GM19438 (cell line): ENCODE measurements around the gene OLFM3.

Experiments used
- ATAC-seq: cut with Tn5 transposase; IDR thresholded peaks from one replicate; pipeline ENCODE4 v1.9.1; 2021; ENCODE audit warnings: low read depth; ENCODE audit not compliant: unreplicated experiment

Gene OLFM3

DNA sequence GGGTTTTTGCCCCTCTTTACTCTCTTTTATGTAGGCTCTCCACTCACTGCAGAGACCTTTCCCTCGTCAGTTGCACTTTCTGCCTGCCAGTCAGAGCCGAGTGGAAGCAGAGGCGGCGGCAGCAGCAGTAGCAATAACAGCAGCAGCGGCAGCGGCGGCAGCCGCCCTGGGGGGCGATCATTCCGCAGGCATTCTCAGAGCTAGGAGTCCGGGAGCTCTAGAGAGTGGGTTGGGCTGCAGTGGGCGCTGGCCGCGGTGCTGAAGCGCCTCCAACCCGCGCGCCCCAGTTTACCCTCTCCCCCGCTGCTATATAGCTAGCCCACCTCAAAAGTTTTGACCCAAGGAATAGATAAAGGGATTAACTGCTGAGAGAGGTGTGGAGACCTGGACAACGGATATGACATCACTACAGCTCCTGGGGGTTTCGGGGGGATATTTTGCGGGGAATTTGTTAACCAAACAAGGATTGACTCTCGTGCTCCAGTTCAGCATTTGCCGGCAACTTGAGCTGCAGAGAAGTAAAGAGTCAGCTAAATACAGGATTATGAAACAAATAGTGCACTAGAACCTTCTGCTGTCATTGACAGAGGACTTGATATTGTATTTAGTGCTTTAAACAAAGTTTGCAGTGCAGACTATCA is at the start of gene OLFM3:
OLFM3 (minus strand) TSS at position 102 of the 641 bp plus-strand sequence.
- ATAC-seq, result no peak

DNA sequence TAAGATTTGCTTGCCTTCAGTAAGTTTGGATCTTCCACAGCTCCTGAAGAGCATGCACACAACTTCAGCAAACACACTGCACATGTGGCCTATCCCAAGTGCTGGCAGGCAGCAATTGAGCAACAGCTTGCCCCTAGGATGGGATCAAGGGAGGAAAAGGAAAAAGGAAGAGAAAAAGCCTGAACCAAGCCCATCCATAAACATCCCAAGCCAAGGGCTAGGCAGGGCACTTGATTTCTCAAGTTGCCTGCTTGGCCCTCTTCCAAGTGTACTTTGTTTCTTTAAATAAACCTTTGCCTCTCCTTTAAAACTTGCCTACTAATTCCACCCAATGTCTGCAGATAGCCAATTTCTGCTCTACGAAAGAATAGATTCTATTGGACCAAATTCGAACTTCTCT is 49.0 kb upstream of the OLFM3 start:
- ATAC-seq, result no peak

DNA sequence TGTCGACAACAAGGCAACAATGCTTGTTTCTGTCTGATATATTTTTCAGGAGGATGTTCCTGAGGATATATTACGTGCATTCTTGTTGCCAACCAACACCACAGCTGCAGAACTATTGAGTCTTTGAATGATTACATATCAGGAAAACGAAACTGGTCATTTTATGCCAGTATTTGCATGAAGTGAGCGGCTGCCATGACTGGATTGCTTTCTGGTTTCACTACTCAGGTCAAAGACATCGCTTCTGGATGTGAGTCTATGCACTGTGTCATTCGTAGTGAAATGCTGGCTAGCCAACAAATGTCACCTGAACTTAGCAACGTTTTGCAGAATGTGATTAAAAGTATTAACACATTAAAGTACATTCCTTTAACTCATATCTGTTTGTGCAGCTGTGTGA is 35.8 kb upstream of the OLFM3 start:
- no peak for ATAC-seq

DNA sequence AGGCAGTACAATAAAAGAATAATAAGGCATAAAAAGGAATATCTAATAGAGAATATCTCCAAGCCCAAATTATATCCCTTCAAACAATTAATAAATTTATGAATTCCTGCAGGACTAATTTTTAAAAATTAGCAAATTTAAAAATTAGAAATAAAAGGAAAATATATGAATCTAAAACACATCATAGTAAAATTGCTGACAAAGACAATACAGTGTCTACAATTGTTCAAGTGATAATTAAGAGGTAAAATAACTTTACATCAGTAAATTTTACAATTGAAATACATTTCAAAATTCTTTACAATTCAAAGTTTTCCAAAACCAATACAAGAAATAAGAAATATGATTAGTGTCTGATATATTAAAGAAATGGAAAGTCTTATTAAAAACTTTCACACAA is 22.8 kb upstream of the OLFM3 start:
- ATAC-seq, result no peak

DNA sequence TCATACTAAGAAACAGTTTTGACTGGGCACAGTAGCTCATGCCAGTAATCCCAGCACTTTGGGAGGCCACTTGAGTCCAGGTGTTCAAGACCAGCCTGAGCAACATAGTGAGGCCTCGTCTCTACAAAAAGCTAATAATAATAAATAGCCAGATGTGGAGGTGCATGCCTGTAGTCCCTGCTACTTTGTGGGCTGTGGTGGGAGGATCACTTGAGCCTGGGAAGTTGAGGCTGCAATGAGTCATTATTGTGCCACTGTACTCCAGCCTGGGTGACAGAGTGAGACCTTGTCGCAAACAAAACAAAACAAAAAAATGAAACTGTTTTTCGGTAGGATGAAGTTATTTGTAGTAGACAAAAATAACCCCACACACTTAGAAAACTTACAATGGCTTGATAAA is 19.0 kb upstream of the OLFM3 start:
- no peak for ATAC-seq

DNA sequence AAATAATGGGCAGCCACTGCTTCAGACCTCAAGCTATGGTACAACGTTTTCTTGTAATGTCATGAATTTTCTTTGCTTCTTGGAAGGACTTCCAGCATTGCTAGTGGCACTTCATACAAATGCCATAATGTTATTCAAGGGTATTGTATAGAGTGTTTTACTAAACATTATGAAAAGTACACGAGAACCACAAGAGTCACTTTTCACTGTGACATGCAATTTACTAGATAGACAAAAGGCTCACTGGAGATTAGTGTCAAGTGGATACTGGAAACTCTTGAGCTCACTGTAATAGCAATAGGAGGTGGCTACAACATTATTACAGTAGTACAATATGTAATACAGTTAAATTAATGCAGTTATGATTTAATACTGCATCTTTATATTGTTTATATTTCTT is 5.3 kb upstream of the OLFM3 start:
- no peak for ATAC-seq

DNA sequence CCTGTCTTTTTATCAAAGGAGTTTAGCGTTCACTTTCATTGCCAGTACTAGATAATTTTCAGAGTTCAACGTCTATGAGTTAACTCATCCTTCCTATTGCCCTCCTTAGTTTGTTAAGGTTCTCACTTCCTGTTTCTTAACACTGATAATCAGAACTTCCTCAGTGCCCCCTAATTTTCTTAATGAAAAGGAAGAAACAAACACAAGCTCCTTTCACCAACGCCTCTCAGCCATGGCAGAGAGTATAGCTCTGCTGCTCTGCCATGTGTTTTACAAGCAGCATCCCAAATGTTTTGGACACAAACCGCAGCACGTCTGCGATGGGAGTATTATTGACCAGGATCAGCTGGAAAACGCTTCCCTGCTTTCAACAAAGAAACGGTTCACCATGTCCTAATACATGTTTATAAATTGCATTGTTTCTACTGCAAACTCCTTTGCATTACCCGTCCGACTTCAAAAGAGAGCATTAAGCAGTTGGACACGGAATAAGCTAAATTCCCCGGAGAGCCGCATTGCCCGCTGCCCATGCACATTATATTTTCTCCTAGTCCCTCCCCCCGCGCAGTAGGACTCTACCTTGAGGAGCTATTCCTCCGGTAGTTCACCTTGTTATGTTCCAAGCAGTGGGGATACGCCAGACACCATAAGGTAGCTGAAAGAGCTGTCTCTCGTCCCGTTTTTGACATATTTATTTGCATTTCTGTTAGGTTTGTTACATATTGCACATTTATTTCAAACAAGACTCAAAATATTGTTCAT is 561 bp downstream of the OLFM3 start:
- ATAC-seq, result no peak

DNA sequence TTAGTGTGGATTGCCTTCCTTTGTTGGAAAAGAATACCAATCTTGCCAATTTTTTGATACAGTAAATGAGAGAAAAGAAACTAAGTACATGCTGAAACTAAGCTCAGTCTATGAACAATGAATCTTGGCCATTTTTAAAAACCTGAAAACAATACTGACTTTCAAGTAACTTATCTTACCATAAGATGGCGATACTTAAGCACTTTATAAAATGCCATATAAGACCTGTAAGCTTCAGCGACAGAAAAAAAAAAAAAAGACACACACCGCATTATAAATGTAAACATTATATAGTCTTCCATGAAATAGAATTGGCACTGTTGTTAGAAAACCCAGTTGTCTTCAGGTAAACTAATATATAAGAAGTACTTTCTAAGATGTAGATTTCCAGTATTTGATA is 3.0 kb downstream of the OLFM3 start:
- ATAC-seq, result no peak

DNA sequence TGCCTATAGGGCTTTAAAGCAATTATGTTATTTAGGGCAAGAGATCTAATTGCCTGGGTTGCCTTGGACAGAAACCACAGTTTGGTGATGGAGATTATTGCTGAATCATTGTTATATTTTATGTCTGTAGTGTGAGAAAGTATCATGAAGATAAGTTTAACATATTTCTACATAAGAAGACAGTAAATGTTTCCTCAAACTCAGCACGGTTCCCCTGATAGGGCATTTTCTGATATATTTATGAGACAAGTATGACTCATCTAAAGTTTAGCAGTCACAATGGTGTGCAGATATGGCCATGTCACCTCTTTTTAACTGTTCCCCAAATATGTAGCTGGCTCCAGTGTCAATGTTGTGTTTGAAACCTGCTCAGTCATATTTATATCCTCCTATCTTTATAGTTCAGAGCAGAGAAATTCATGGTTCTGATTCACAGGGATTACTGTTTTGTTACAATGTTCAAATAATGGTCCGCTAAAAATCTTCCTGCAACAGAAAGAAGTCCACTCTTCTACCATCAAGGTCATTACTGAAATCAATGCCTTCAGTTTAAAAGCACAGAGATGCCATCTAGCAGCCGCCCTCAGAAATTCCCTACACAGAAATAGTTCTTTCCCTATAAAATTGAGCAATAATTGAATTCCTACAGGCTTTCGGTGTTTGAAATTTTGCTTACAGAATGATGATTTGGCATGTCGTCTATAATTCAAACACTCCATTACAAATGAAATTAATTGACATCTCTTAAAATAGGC is 3.7 kb downstream of the OLFM3 start:
- ATAC-seq, result no peak

DNA sequence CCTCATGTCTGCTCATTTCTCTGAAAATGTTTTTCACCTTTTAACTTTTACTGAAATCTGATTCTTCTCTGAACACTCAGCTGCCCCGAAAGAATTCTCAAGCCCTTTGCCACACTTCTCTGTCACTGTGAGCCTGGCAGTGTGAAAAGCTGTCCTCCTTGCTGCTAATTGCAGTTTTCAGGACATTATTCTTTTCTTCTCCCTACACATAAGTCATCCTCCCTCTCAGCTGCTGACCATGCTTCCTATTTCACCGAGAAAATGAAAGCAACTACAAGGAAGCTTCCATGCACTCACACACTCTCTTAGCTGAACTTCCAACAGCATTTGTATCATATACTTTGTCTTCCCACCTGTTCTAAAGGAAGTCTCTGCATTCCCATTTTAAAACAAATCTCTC is 15.8 kb downstream of the OLFM3 start:
- ATAC-seq, result no peak

DNA sequence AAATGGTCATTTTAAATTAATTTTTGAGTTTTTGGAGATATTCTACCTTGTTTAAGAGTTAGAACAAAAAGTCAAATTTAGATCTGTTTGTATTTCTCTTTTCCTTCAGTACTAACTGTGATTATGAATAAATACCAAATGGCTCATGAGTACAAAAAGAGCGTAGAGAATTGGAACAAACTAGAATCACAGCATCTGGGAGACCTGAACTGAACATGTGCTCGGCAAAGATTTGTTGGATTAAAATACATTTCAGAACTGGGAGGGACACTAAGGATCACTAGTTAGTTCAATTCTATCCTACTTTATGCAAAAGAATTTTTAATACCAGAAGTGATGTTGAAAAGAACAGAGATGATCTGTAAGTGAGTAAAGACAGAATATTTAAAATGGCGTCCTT is 19.5 kb downstream of the OLFM3 start:
- ATAC-seq, result no peak

DNA sequence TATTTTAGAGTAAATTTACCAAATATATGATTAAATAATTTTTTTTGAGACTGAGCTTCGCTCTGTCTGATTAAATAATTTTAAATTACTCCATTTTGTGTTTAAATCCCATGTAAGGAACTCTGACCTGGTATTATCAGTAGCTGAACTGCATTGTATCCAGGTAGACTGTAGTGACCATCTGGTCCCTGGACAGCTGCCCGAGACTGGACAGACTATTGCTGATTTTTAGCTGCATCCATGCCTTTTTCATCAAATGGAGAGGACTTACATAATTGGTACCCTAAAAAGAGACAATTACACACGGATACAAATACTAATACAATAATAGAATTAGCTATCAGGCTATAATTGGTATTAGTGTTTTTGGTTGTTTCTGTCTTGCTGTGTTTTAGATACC is 20.6 kb downstream of the OLFM3 start:
- no peak for ATAC-seq

DNA sequence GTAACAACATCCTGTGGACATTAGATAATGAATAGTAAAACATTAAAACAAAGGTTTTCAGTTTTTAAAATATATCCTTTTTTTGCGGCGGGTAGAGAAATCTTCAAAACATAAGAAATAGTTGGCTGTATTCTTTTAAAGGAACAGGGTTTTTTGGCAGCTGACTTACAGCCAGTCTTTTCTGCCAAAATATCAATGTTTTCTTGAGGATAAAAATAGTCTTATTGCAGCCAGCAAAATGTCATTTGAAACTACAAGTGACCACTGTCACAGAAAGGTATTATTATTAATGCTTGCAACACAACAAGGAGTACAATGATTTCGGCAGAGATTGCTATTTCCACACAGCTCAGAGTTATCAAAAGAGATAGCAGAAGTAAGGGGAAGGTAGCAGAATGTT is 21.4 kb downstream of the OLFM3 start:
- no peak for ATAC-seq

DNA sequence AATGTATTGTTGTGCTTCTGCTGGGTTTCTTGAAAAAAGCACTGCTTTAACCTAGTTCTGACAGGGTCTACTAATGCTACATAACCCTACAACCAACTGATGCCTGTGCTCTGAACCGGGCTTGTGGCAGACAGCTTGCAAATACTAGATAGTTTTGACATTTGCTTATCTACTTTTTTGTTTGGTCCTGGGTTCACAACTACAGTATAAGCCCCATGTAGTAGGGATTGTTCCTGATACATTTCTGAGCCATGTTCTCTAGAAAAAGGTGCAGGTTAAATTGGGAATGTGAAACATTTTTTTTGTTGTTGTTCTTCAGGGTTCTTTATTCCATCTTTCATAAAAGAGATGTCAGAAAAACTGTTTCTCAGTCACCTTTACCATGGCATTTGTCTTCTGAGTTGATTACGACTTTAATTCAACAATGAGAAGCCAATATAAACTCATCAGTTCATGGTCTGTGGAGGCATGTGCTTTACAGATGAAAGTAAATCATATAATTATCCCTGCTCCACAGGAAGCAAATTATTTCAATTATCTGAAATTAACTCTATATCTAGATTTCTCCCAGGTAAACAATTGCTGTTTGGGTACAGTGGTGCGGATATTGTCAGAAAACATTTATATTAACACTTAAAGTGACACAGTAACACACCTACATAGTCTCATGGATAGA is 22.0 kb downstream of the OLFM3 start:
- ATAC-seq, result no peak

DNA sequence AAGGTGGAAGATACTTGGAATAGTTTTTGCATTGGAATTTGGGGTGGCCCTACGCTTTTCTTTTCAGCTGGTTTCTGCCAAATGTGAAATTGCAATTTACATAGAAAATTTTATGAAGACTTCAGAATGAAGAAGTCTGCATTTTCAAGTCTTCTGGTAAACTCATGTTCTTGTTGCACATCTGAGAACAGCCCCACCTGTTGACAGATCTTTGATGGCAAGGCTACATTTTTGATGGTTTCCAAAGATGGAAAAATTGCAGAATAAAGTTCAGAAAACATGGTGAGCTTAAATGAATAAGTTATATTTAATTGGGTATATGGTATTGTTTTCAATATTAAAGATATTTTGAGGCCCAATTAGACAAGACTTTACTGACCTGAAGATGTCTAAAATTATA is 25.4 kb downstream of the OLFM3 start:
- ATAC-seq, result no peak

DNA sequence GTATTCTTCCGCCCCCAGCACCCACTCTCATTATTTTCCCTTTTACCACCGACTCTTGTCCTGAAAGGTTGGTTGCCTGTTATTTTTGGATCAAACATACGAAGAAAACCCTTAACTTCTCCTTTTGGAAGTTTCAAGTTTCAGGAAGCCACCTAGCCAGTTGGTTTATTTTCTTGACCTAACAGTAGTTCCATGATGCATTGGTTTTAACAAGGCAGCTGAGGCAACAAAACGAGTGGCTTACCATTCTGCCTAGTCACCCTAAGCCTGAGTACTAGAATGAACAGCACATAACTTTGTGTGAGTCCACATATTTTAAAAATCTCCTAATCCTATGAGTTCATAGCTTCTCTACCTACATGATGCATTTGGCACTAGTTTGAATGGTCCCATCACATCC is 28.9 kb downstream of the OLFM3 start:
- ATAC-seq, result no peak

DNA sequence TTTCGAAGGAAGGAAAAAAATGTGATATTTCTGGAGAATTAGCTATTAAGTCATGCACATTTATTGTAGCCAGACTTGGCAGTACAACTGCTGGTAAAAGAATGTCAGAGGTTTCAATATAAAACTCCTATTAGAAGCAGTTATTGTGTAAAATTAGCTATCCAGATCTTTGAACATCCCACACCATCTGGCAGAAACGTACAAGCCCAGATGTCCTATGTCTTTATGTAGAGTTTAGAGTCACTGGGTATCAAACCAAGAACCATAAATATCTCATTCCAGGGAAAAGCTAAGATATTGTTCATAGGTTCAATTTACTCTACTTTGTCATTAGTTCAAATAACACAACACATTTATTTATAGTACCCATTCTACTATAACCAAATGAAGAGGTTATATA is 31.4 kb downstream of the OLFM3 start:
- no peak for ATAC-seq

DNA sequence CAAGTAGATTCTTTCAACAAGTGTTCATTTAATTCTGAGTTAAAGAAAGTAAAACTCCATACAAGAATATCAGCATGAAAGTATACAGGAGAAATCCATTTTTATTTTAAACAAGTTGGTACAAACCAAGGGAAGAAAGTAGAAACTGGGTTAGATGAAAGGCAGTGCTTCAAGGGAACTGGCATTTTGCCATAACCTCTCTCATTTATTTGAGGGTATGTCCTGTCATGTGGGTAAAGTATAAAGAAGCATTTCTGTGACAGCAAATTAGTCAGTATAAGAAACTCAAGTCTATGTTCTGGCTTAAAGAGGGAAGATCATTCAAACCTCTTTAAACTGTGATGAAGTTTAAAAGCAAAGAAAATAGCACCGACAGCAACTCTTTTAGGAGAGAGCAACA is 32.0 kb downstream of the OLFM3 start:
- ATAC-seq, result no peak

DNA sequence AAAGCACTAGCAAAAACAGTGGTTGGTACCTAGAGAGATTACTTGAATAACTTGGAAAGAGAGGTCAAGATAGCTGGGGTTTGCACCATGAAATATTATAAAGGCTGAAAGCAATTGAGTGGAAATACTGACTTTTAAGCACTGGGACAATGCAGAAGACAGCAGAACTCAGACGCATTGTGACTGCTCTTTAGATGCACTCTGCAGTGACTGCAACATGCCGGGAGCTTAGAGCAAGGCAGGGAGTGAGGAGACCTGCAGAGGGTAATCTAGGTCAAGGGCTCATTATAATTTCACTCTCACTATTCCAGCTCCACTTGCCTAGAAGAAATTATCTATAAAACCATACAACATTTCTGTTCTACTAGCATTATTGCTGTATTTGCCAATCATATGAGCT is 36.6 kb downstream of the OLFM3 start:
- no peak for ATAC-seq

DNA sequence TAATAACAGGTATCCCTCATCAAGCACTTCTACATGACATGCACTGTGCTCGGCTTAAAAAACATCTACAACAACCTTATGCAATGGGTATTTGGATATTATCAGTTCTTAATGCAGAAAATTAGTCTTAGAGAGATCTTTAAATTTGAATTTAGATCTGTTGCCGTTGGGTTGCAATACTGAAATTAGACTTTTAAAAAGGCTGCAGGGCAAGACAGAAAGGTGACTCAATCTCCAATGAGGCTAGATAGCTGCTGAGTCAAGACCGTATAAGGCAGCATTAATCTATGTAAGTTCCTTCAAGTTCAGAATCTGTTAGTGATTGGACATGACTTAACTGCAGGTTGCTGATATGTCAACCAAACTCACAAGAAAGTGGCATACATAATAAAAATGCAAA is 37.3 kb downstream of the OLFM3 start:
- ATAC-seq, result no peak

DNA sequence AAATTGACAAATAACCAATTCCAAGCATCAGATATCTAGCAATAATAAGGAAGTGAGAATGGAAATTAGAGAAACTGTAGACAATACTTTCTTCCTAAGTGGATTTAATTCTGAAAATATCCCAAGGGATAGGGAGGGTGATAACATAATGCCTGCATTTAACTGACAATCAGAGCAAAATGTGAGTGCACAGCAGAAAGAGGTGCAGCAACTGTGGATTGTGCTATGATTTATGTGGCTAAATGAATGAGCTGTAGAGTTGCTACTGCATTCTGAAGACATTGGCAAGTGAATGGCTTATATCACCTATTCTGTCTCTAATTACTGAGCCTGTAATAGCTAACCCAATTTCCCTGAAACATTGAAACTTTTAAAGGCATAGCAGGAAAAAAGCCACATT is 39.0 kb downstream of the OLFM3 start:
- no peak for ATAC-seq
